GM23248 (cell line): ENCODE measurements around the gene TCP11.

Source experiments
- EZH2 ChIP-seq: fragments of 200-600 bp; sonication (generic); IDR thresholded peaks from 2 replicates; pipeline ENCODE4 v1.6.1; 2018; ENCODE audit warnings: antibody characterized with exemption, mild to moderate bottlenecking; ENCODE audit not compliant: insufficient read depth, poor library complexity, severe bottlenecking
- EZH2phosphoT487 ChIP-seq: fragments of 200-600 bp; sonication (generic); IDR thresholded peaks from 2 replicates; pipeline ENCODE4 v1.6.1; 2018; ENCODE audit warnings: antibody characterized with exemption, moderate library complexity, mild to moderate bottlenecking, low read depth; ENCODE audit not compliant: insufficient read depth

GRCh38 chr6:35164277-35164676 lies 23.1 kb upstream of the TCP11 start:
- TF ChIP-seq EZH2 (no peak), EZH2phosphoT487 (no peak)
